Amygdala (tissue), 56 donors: ENCODE results near the gene TMEM229B.
A peak's percentile ranks its signal among the peaks of the same experiment; 100 is the strongest.

Experiments
- DNase-seq, 56 donors: peaks; one replicate each; lab custom pipeline; 2025; lab: John Stamatoyannopoulos, UW

TMEM229B gene

DNA sequence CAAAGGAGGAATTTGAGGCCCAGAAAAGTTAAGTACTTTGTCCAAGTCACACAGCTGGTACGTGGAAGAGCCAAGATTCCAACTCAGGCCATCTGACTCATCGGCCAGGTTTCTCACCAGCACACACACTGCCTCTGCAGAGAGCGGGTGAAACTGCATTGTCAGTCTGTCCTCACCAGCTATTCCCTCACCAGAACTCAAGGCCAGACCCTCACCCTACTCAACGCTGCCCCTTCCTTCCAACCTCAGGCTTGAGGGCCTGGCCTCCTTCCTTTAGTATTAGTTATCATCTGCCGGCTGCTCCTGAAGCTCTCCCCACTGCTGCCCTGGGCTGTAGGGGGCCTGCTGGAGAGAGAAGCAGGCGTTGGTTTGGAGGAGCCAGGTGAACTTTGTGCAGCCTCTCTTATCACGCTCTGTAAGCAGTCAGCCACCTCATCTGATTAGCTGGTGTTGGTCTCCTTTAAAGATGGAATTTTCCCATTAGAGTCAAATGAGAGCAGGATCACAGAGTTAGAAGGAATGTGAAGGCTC is 60.0 kb downstream of the TMEM229B start:
- no peak for DNase-seq

DNA sequence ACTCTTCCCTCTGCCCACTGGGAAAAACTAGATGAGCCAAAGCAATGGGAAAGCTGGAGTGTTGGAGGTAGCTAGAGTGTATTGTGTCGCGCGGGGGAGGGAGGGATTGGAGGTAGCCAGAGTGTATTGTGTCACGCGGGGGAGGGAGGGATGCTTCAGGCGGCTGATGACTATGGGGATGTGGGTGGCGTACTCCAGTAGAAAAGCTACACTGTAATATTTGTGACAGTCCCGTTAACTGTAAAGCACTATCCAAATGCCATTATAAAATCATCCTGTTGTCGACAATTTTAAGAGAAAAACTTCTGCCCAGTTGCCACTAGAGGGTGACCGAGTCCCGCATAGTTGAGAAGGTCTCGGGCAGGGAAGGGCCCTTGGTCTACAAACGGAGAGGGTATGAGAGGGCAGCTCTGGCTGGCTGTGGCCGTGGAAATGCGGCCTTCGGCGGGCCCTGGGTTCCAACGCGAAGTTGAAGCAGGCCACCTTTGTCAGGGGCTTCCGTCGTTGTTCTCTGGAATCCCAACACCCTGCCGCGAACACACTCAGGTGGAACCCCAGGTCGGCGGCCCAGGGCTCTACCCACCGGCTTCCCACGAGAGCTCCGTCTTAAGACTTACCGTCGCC is 61.4 kb downstream of the TMEM229B start:
- peak in 53 of 56 donors; percentile 13 to 80 (median 53) for DNase-seq

DNA sequence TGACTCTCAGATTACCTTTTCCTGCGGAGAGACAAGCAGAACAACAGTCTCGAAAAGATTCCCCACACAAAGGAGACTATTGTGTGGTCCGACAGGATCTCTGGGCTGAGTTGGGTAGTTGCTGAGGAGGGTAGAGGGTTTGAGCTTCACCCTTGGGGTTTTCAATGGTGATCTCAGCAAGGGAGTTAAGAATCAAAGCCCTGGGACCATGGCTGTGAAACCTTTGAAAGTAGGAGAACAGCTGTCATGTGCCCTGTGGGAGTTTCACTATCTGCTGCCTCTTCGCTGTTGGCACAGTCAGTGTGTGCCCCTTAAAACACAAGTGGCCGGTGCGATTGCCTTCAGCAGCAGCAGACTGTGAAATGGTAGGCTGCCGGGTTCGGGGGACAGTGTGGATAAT is 62.4 kb downstream of the TMEM229B start:
- DNase-seq, result no peak

DNA sequence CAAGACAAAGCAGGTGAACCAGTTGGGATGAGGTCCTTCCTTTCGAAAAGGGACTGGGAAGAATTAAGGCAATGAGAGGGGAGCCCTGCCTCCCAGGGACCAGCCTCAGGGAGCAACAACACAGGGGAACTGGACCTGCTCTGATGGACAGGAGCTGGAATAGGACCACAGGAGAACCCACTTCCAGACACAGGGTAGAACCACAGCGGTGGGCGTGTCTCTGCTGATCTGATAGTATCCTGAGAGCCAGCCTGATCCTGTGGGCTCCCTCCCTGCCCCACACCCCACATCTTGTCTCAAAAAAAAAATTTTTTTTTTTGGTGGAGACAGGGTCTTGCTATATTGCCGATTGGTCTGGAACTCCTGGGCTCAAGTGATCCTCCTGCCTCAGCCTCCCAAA is 62.9 kb downstream of the TMEM229B start:
- DNase-seq, result no peak

DNA sequence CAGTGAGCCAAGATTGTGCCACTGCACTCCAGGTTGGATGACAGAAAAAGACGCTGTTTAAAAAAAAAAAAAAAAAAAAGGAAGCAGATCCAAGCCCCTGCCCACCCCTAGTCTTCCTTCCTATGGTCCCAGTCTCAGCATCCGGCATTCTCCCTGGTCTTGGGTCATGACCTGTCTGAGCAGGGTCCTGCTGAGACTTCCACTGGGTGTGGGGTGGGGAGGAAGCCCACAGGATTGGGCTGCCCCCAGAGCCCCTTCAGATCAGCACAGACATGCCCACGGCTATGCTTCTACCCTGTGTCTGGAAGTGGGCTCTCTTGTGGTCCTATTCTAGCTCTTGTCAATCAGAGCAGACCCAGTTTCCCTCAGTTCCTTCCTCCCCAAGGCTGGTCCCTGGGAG is 64.0 kb downstream of the TMEM229B start:
- no peak for DNase-seq

DNA sequence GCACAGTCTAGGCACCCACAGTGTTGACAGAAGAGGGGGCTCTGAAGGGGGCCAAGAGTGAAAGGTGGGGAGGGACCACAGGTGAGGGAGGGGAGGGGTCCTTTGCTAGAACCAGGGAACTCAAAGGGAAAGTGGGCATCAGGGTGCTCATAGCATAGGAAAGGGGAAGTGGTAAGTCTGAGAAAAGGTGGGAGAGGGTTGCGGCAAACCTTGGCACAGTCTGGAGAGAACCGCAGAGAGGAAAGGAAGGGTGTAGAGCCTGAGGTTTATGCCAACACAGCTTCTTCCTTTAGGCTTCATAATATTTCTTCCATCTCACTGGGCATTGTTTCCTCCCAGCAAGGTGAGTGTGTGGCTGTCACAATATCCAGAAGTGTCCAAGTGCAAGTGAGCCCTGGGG is 65.1 kb downstream of the TMEM229B start:
- DNase-seq, result no peak

DNA sequence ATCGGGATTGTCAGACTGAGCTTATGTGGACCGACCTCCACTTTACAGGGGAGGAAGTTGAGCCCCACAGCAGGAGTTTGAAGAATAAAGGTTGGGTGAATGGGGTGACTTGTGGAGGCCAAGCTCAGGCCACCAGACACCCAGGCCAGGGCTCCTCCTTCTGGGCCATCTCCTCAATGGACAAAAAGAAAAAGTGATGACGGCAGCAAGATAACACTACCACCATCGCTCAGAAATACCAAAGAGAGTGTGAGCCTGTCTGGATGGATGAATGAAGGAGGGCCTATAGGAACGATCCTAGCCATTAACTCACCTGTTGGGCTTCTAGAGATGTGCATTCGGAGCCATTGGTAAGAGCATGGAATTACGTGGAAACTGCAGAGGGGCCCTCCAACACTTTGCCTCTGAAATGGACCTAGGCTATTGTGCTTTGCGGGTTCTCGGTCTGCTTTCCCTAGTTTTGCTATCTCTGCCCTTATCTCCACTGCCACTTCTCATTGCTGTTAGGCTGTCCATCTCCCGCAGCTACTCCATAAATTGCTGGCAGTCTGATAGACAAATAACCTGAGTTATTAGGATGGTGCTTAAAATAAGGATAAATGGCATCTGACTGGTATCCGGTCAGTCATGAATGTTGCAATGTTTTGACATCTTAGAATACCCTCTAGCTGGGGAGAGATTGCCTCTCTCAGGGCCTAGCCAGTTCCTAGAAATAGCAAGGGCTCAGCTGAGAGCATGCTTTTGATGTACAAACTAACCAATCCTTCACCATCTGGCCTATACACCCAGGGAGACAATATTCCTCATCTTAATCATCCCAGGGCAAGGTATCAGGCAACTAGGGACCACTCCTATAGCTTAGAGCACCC is 66.9 kb downstream of the TMEM229B start:
- DNase-seq, result no peak
